SK-N-SH (cell line): Measurements from ENCODE around the gene OSGIN1.

Source experiments
- EP300 ChIP-seq, 2 experiments: IDR thresholded peaks; 2 replicates each; pipeline versions ENCODE4 v1.4.0 to v1.6.1; 2012; ENCODE audit warnings: borderline replicate concordance in 1 of 2, low read depth in 1 of 2, low read length in 1 of 2
- JUND ChIP-seq: IDR thresholded peaks from 2 replicates; pipeline ENCODE4 v1.4.0; 2012
- NFIC ChIP-seq: IDR thresholded peaks from 2 replicates; pipeline ENCODE4 v1.4.0; 2012; ENCODE audit warnings: borderline replicate concordance
- NRF1 ChIP-seq: IDR thresholded peaks from 2 replicates; pipeline ENCODE4 v1.6.1; 2012; ENCODE audit warnings: low read depth, mild to moderate bottlenecking, low read length
- TAF1 ChIP-seq: IDR thresholded peaks from 2 replicates; pipeline ENCODE4 v1.6.1; 2012; ENCODE audit warnings: low read depth, mild to moderate bottlenecking, low read length, moderate library complexity, borderline replicate concordance
- YY1 ChIP-seq: IDR thresholded peaks from 2 replicates; pipeline ENCODE4 v1.4.0; 2012; ENCODE audit warnings: low read depth, mild to moderate bottlenecking
- TF ChIP-seq, protein P1 (sequence below): IDR thresholded peaks from 2 replicates; pipeline ENCODE4 v1.4.0; 2012; ENCODE audit warnings: low read depth, borderline replicate concordance
- TF ChIP-seq, protein P2 (sequence below): fragments of 200-600 bp; sonication (generic); IDR thresholded peaks from 2 replicates; pipeline ENCODE4 v1.6.1; 2017; ENCODE audit warnings: antibody characterized with exemption, mild to moderate bottlenecking, moderate library complexity
- TF ChIP-seq, protein P3 (sequence below): fragments of 150-350 bp; IDR thresholded peaks from 2 replicates; pipeline ENCODE4 v1.6.1; 2017; ENCODE audit warnings: antibody characterized with exemption, low read length, low read depth, borderline replicate concordance
- TF ChIP-seq, protein P4 (sequence below): IDR thresholded peaks from 2 replicates; pipeline ENCODE4 v1.4.0; 2012; ENCODE audit warnings: low read depth

DNA sequence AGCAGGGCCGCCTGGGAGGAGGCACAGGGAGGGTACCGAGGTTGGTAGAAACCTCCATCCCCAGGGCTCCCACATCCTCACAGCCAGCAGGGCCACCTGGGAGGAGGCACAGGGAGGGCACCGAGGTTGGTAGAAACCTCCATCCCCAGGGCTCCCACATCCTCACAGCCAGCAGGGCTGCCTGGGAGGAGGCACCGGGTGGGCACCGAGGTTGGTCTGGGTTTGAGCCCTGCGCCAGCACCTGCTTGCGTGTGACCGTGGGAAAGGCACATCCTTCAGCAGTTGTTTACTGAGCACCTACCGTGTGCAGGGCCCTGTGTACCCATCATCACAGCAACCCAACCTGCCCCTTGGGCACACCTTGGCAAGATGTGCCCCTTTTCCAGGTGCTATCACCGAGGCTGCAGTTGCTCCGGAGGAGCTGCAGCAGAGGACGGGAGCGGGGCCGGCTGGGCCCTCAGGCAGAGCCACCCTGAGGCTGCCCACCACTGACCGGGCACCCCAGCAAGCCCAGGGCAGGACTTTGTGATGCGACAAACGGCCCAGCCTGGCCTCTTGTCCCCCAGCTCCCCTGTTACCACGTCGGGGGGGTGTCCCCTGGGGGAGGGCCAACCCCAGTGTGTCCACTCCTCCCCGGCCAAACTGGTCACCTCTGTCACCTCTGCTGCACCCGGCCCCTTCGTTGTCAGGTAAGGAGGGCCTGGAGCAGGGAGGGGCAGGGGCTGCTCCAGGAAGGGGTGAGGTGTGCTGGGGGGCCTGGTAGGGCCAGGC, 22.1 kb upstream of the OSGIN1 start:
- TF ChIP-seq, protein P1, sequence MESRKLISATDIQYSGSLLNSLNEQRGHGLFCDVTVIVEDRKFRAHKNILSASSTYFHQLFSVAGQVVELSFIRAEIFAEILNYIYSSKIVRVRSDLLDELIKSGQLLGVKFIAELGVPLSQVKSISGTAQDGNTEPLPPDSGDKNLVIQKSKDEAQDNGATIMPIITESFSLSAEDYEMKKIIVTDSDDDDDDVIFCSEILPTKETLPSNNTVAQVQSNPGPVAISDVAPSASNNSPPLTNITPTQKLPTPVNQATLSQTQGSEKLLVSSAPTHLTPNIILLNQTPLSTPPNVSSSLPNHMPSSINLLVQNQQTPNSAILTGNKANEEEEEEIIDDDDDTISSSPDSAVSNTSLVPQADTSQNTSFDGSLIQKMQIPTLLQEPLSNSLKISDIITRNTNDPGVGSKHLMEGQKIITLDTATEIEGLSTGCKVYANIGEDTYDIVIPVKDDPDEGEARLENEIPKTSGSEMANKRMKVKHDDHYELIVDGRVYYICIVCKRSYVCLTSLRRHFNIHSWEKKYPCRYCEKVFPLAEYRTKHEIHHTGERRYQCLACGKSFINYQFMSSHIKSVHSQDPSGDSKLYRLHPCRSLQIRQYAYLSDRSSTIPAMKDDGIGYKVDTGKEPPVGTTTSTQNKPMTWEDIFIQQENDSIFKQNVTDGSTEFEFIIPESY = no peak
- TF ChIP-seq, protein P2, sequence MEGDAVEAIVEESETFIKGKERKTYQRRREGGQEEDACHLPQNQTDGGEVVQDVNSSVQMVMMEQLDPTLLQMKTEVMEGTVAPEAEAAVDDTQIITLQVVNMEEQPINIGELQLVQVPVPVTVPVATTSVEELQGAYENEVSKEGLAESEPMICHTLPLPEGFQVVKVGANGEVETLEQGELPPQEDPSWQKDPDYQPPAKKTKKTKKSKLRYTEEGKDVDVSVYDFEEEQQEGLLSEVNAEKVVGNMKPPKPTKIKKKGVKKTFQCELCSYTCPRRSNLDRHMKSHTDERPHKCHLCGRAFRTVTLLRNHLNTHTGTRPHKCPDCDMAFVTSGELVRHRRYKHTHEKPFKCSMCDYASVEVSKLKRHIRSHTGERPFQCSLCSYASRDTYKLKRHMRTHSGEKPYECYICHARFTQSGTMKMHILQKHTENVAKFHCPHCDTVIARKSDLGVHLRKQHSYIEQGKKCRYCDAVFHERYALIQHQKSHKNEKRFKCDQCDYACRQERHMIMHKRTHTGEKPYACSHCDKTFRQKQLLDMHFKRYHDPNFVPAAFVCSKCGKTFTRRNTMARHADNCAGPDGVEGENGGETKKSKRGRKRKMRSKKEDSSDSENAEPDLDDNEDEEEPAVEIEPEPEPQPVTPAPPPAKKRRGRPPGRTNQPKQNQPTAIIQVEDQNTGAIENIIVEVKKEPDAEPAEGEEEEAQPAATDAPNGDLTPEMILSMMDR = no peak
- TF ChIP-seq JUND (no peak), YY1 (no peak), EP300 (IDR thresholded peaks at IDR 0.05; ENCODE audit: borderline replicate concordance in 1 of 2, low read depth in 1 of 2, low read length in 1 of 2) (no peak), NRF1 (no peak), TAF1 (no peak), NFIC (no peak)
- TF ChIP-seq, protein P3, sequence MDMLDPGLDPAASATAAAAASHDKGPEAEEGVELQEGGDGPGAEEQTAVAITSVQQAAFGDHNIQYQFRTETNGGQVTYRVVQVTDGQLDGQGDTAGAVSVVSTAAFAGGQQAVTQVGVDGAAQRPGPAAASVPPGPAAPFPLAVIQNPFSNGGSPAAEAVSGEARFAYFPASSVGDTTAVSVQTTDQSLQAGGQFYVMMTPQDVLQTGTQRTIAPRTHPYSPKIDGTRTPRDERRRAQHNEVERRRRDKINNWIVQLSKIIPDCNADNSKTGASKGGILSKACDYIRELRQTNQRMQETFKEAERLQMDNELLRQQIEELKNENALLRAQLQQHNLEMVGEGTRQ = no peak
- TF ChIP-seq, protein P4, sequence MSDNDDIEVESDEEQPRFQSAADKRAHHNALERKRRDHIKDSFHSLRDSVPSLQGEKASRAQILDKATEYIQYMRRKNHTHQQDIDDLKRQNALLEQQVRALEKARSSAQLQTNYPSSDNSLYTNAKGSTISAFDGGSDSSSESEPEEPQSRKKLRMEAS = no peak
